H54 (cell line): Measurements from ENCODE around the gene HDGF.

ENCODE experiments used
- DNase-seq: peaks from one replicate; pipeline ENCODE4 v3.0.0; 2011; ENCODE audit warnings: low spot score, mixed read lengths; ENCODE audit not compliant: insufficient read length
- FAIRE-seq: peaks from 3 replicates; lab custom pipeline; 2011; peaks lifted over from hg19 to GRCh38; lab: Jason Lieb, UNC
- POLR2A ChIP-seq: IDR thresholded peaks from 2 replicates; pipeline ENCODE4 v1.6.1; 2011; ENCODE audit warnings: low read depth, mild to moderate bottlenecking, low read length

Gene HDGF

GRCh38 chr1:156728599-156729462, 22.6 kb downstream of the HDGF start, which contains the start of gene ISG20L2:
TSS of gene ISG20L2 (minus strand) at chr1:156728766. CDS start at chr1:156727652, 1,114 bp downstream.
- DNase-seq (peak; percentile 83), FAIRE-seq (no peak)
- TF ChIP-seq POLR2A = peak; percentile 59

GRCh38 chr1:156727926-156728598, 23.4 kb downstream of the HDGF start, which contains the start of gene METTL25B:
TSS of gene METTL25B (plus strand) at chr1:156728469. CDS start at chr1:156729105, 636 bp downstream.
- no peak for FAIRE-seq
- peak; percentile 44 for TF ChIP-seq POLR2A
- DNase-seq = peak; percentile 74

- FAIRE-seq = no peak
- TF ChIP-seq POLR2A = no peak
- DNase-seq = no peak
Measured at GRCh38 chr1:156727492-156727891, 24.0 kb downstream of the HDGF start.

GRCh38 chr1:156726549-156727226, 24.8 kb downstream of the HDGF start:
- no peak for TF ChIP-seq POLR2A
- no peak for DNase-seq
- FAIRE-seq = no peak

- no peak for TF ChIP-seq POLR2A
- peak; percentile 73 for DNase-seq
- no peak for FAIRE-seq
Measured at GRCh38 chr1:156725683-156726280, 25.7 kb downstream of the HDGF start.

GRCh38 chr1:156721535-156721934, 29.9 kb downstream of the HDGF start:
- no peak for FAIRE-seq
- TF ChIP-seq POLR2A = no peak
- no peak for DNase-seq

GRCh38 chr1:156721131-156721530, 30.3 kb downstream of the HDGF start:
- FAIRE-seq (no peak), DNase-seq (no peak)
- no peak for TF ChIP-seq POLR2A

- FAIRE-seq (no peak), DNase-seq (no peak)
- TF ChIP-seq POLR2A = no peak
Measured at GRCh38 chr1:156717351-156717750, 34.1 kb downstream of the HDGF start.

GRCh38 chr1:156714830-156715229, 36.6 kb downstream of the HDGF start:
- no peak for FAIRE-seq
- DNase-seq = no peak
- TF ChIP-seq POLR2A = no peak

GRCh38 chr1:156712626-156713025, 38.8 kb downstream of the HDGF start:
- FAIRE-seq = no peak
- no peak for TF ChIP-seq POLR2A
- DNase-seq = no peak

- DNase-seq (no peak), FAIRE-seq (no peak)
- no peak for TF ChIP-seq POLR2A
Measured at GRCh38 chr1:156711011-156711817, 40.3 kb downstream of the HDGF start.

GRCh38 chr1:156709757-156710489, 41.6 kb downstream of the HDGF start:
- 0 out of 2 replicates have a peak, but pooled peaks have one; percentile 5 for TF ChIP-seq POLR2A
- DNase-seq = peak; percentile 80
- peak; percentile 64 for FAIRE-seq

GRCh38 chr1:156709031-156709430, 42.4 kb downstream of the HDGF start:
- DNase-seq = no peak

More at GRCh38 chr1:156709031-156709430, 42.4 kb downstream of the HDGF start:
- no peak for TF ChIP-seq POLR2A
- FAIRE-seq = no peak
